GM12878 (cell line): ENCODE measurements around the gene PP2D1. TPM values are rescaled to one million over a fixed set of nuclear protein-coding genes. Genes with fewer than 3 reads are reported as not detected.

ENCODE experiments used
- ATAC-seq: fragments of 200-7000 bp; cut with Tn5 transposase; 3 replicates; pipeline ENCODE4 v1.9.1; 2020; ENCODE audit warnings: mild to moderate bottlenecking, moderate library complexity
- BruUV-seq: library from RNA; stranded (reverse); fragments of 400-500 nt; replicated peaks from 2 replicates; lab custom pipeline; 2021; lab: Mats Ljungman, UMichigan
- CTCF ChIA-PET: fragments of 300-600 bp; sonication (Branson Sonifier 250); formaldehyde crosslinking; extraction: SDS; loops from one replicate; lab custom pipeline; 2021; ENCODE audit warnings: inconsistent platforms; lab: Yijun Ruan, JAX
- POLR2A ChIA-PET: fragments of 350-600 bp; formaldehyde crosslinking; extraction: SDS; loops from one replicate; lab custom pipeline; 2021; ENCODE audit warnings: inconsistent platforms; lab: Charles Lee
- RAD21 ChIA-PET: fragments of 300-600 bp; sonication (Branson Sonifier 250); formaldehyde crosslinking; loops from one replicate; lab custom pipeline; 2023; ENCODE audit warnings: antibody characterized with exemption; ENCODE audit not compliant: unreplicated experiment; lab: Charles Lee
- SMC1A ChIA-PET: fragments of 300-600 bp; sonication (Branson Sonifier 250); formaldehyde crosslinking; loops from one replicate; lab custom pipeline; 2023; ENCODE audit not compliant: unreplicated experiment, uncharacterized antibody; lab: Charles Lee
- DNase-seq: peaks from one replicate; pipeline ENCODE4 v3.0.0-alpha.2; 2011; ENCODE audit warnings: low read depth, low spot score
- FAIRE-seq: peaks from 3 replicates; lab custom pipeline; 2011; peaks lifted over from hg19 to GRCh38; lab: Jason Lieb, UNC
- H2AFZ ChIP-seq: 2 replicates; pipeline ENCODE4 v1.6.0; 2011; ENCODE audit warnings: low read depth, low read length, control low read depth; ENCODE audit not compliant: control insufficient read depth
- H3K27ac ChIP-seq: 2 replicates; pipeline ENCODE4 v1.5.1; 2011; ENCODE audit warnings: control low read depth; ENCODE audit not compliant: control insufficient read depth, insufficient read depth
- H3K27me3 ChIP-seq, 2 experiments: replicated peaks in 1 of 2; 2 replicates each; pipeline versions ENCODE4 v1.6.0 to v1.6.1; 2011; ENCODE audit warnings: low read length in 1 of 2; ENCODE audit not compliant: control insufficient read depth in 2 of 2, insufficient read depth in 2 of 2
- H3K36me3 ChIP-seq, 2 experiments: 2 replicates each; pipeline ENCODE4 v1.5.1; 2011; ENCODE audit warnings: low read length in 1 of 2; ENCODE audit not compliant: control insufficient read depth in 2 of 2, insufficient read depth in 2 of 2
- H3K4me1 ChIP-seq: 2 replicates; pipeline ENCODE4 v1.6.1; 2011; ENCODE audit warnings: mild to moderate bottlenecking, low read length, moderate library complexity, mixed read lengths; ENCODE audit not compliant: control insufficient read depth, insufficient read depth
- H3K4me2 ChIP-seq: 2 replicates; pipeline ENCODE4 v1.6.0; 2011; ENCODE audit warnings: control low read depth; ENCODE audit not compliant: control insufficient read depth, insufficient read depth
- H3K4me3 ChIP-seq: fragments of 200-600 bp; sonication (generic); 2 replicates; pipeline ENCODE4 v1.5.1; 2016
- H3K79me2 ChIP-seq: 2 replicates; pipeline ENCODE4 v1.6.0; 2011; ENCODE audit warnings: low read length; ENCODE audit not compliant: control insufficient read depth, insufficient read depth
- H3K9ac ChIP-seq: 2 replicates; pipeline ENCODE4 v1.8.0; 2011; ENCODE audit warnings: low read length, control low read depth, mixed read lengths; ENCODE audit not compliant: control insufficient read depth, insufficient read depth
- H3K9me3 ChIP-seq: replicated peaks from 3 replicates; pipeline ENCODE4 v1.5.1; 2011; ENCODE audit warnings: mild to moderate bottlenecking, low read length; ENCODE audit not compliant: control insufficient read depth, insufficient read depth
- H4K20me1 ChIP-seq: 2 replicates; pipeline ENCODE4 v1.6.0; 2011; ENCODE audit not compliant: control insufficient read depth, insufficient read depth
- E2F4 ChIP-seq: IDR thresholded peaks from 2 replicates; pipeline ENCODE4 v1.6.1; 2012; ENCODE audit warnings: low read depth, low read length, improper control_type of control experiment
- NBN ChIP-seq: fragments of 450-650 bp; IDR thresholded peaks from 2 replicates; pipeline ENCODE4 v1.6.1; 2016
- POLR2A ChIP-seq: IDR thresholded peaks from 2 replicates; pipeline ENCODE4 v1.6.1; 2011; ENCODE audit warnings: low read depth, mild to moderate bottlenecking, low read length
- RFX5 ChIP-seq: IDR thresholded peaks from 2 replicates; pipeline ENCODE4 v1.6.1; 2011; ENCODE audit warnings: low read depth, low read length, improper control_type of control experiment
- RUNX3 ChIP-seq: IDR thresholded peaks from 2 replicates; pipeline ENCODE4 v1.6.1; 2012; ENCODE audit warnings: low read length, inconsistent platforms
- TARDBP ChIP-seq: IDR thresholded peaks from 2 replicates; pipeline ENCODE4 v1.6.1; 2016; ENCODE audit warnings: borderline replicate concordance
- WGBS: methylation state at CpG from one replicate; pipeline ENCODE4 v1.1.6; 2016; ENCODE audit warnings: low lambda C conversion rate; ENCODE audit not compliant: insufficient replicate concordance, insufficient coverage; ENCODE audit errors: missing lambda C conversion rate; 5-methylcytosine and 5-hydroxymethylcytosine counted together
- in situ Hi-C: fragments of 300-500 bp; cut with MboI; formaldehyde crosslinking; loops from 9 replicates; pipeline ENCODE4 v1.14.3; 2018; ENCODE audit warnings: mixed read lengths
- intact Hi-C: fragments of 100-400 bp; cut with micrococcal nuclease; formaldehyde crosslinking; loops from one replicate; pipeline ENCODE4 v1.14.2; 2022; ENCODE audit not compliant: unreplicated experiment
- polyA plus RNA-seq, 11 experiments: library from polyadenylated mRNA; depleted of rRNA in 4 of 11; unstranded in 6 of 11; stranded (reverse) in 5 of 11; fragments of >200 nt; fragmentation: Nextera tagmentation in 4 of 11; fragmentation: Illumina TruSeq in 1 of 11; extraction: Ambion mirVana in 4 of 11; extraction: Trizol in 1 of 11; gene quantifications; 1 replicate in 1 of 11; 2 replicates in 10 of 11; pipeline versions ENCODE4 v1.2.1 to v1.2.3, GENCODE V29; 2011 to 2016; ENCODE audit warnings: inconsistent platforms in 2 of 11, missing spikeins in 2 of 11, low read depth in 1 of 11
- total RNA-seq, 4 experiments: library from RNA; depleted of rRNA in 3 of 4; stranded (reverse); fragments of >200 nt in 3 of 4; fragmentation: Illumina TruSeq in 1 of 4; extraction: Trizol in 1 of 4; gene quantifications; 2 replicates each; pipeline versions ENCODE4 v1.2.1 to v1.2.3, GENCODE V29; 2013 to 2021
- TF ChIP-seq, protein P1 (sequence below): fragments of 450-650 bp; IDR thresholded peaks from 2 replicates; pipeline ENCODE4 v1.6.1; 2017; ENCODE audit warnings: low read depth, mild to moderate bottlenecking, moderate library complexity

PP2D1 gene
- total and polyA plus RNA-seq, 10 of the 15 experiments (the other 5 are each of a cell fraction or from before 2014, with no cell fraction given) = 0.04 to 0.18 (median 0.17) TPM; not detected in 7

- ChIA-PET CTCF (interaction anchor here (0.6 to 0.9 kb wide), 3 partner anchors 65 to 142 kb away, joined by 3 to 6 read pairs (median 3); partner anchors contain the start of gene SGO1), RAD21 (interaction anchor here (0.8 to 5.0 kb wide), 7 partner anchors 9 to 214 kb away, joined by 3 to 35 read pairs (median 4); no protein-coding TSS in a partner anchor), POLR2A (interaction anchor here (0.7 to 6.0 kb wide), 6 partner anchors 10 to 1563 kb away, joined by 3 to 48 read pairs (median 6); partner anchors contain the start of gene SGO1), SMC1A (interaction anchor here (0.6 to 3.7 kb wide), 11 partner anchors 8 to 284 kb away, joined by 3 to 14 read pairs (median 4); partner anchors contain the start of gene SGO1)
- Histone ChIP-seq H3K4me2 (peak overlapping the region; percentile 77), H3K36me3 (no peaks in the 10 kb centered on the region), H3K9ac (peak overlapping the region; percentile 62; the same call in 1 of the 2 replicates), H3K4me1 (peaks cover 28% of the 10 kb centered on the region), H3K27ac (peak overlapping the region; percentile 67), H3K79me2 (peaks cover 4% of the 10 kb centered on the region), H2AFZ (peak overlapping the region; percentile 46), H4K20me1 (no peaks in the 10 kb centered on the region), H3K27me3 (no peaks in the 10 kb centered on the region), H3K4me3 (peak overlapping the region; percentile 53), H3K9me3 (no peaks in the 10 kb centered on the region)
- no peak for DNase-seq
- in situ Hi-C loops = loop anchor here (10.0 kb wide), 1 partner anchor 141 kb away; the partner anchor contains the start of gene SGO1
- intact Hi-C loops = loop anchor here (5.0 kb wide), 1 partner anchor 156 kb away; no protein-coding TSS in a partner anchor
- TF ChIP-seq RFX5 (peak; percentile 32; the same call in 1 of the 2 replicates), NBN (no peak), E2F4 (no peak), POLR2A (no peak), RUNX3 (no peak; the same call in 1 of the 2 replicates), TARDBP (no peak)
- TF ChIP-seq, protein P1, sequence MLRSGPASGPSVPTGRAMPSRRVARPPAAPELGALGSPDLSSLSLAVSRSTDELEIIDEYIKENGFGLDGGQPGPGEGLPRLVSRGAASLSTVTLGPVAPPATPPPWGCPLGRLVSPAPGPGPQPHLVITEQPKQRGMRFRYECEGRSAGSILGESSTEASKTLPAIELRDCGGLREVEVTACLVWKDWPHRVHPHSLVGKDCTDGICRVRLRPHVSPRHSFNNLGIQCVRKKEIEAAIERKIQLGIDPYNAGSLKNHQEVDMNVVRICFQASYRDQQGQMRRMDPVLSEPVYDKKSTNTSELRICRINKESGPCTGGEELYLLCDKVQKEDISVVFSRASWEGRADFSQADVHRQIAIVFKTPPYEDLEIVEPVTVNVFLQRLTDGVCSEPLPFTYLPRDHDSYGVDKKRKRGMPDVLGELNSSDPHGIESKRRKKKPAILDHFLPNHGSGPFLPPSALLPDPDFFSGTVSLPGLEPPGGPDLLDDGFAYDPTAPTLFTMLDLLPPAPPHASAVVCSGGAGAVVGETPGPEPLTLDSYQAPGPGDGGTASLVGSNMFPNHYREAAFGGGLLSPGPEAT = 0 out of 2 replicates have a peak, but pooled peaks have one; percentile 10
- WGBS = 48% methylated on average over 4 of the region's 4 CpGs
- no TSS peak for BruUV-seq
- peak; percentile 36 for ATAC-seq
- FAIRE-seq = no peak
These were observed 31.3 kb upstream of the PP2D1 start for GRCh38 chr3:20043396-20043795.
